ENCODE measurements around the gene RNF38.

The RNF38 gene

GRCh38 chr9:36382484-36382883 lies 17.6 kb downstream of the RNF38 start:
- Histone ChIP-seq H2AFZ (ENCODE audit: low read depth, low read length) (no peak overlapping the region), H3K18ac (ENCODE audit: low read depth in 1 of 2, low read length in 2 of 2) (no peak overlapping the region), H2AK5ac (ENCODE audit: low read length, severe bottlenecking) (no peak overlapping the region), H2BK15ac (ENCODE audit: low read depth, poor library complexity, severe bottlenecking) (no peak overlapping the region), H3K79me1 (replicated peaks; ENCODE audit: low read length, poor library complexity, severe bottlenecking) (peaks cover 11% of the 10 kb centered on the region), H3K27ac (ENCODE audit: low read length, poor library complexity, severe bottlenecking) (no peak overlapping the region), H2BK5ac (ENCODE audit: low read depth, low read length, poor library complexity, severe bottlenecking) (no peak overlapping the region), H3K4ac (ENCODE audit: low read depth in 1 of 2, low read length in 2 of 2) (no peak overlapping the region), H3K4me2 (ENCODE audit: low read length, poor library complexity, severe bottlenecking) (no peak overlapping the region), H3K4me3 (ENCODE audit: insufficient read depth in 1 of 2, low read depth in 1 of 2, low read length in 2 of 2) (no peak overlapping the region), H3K14ac (ENCODE audit: low read length in 2 of 2) (no peak overlapping the region), H3K9me3 (ENCODE audit: control insufficient read depth, low read length) (no peaks in the 10 kb centered on the region), H4K8ac (ENCODE audit: low read length) (no peak overlapping the region), H3K9ac (ENCODE audit: low read length) (peak overlapping the region; percentile 44), H2BK120ac (ENCODE audit: low read depth, low read length) (no peak overlapping the region), H3K4me1 (ENCODE audit: control insufficient read depth, insufficient read depth, low read depth, low read length) (peaks cover 3% of the 10 kb centered on the region), H3K23ac (ENCODE audit: low read length in 2 of 2) (no peak overlapping the region), H2BK12ac (ENCODE audit: low read length in 2 of 2) (no peak overlapping the region), H4K91ac (ENCODE audit: low read length) (no peak overlapping the region), H3K36me3 (ENCODE audit: control insufficient read depth in 1 of 2, insufficient read depth in 2 of 2, low read depth in 1 of 2, low read length in 2 of 2) (peaks cover 7 to 9% of the 10 kb centered on the region in 2 experiments), H3K27me3 (ENCODE audit: control insufficient read depth in 1 of 2, insufficient read depth in 1 of 2, low read length in 2 of 2) (no peaks in the 10 kb centered on the region)
- DNase-seq, result peak; percentile 13

GRCh38 chr9:36364577-36364976 lies 35.5 kb downstream of the RNF38 start:
- Histone ChIP-seq H2BK5ac (ENCODE audit: low read depth, low read length, poor library complexity, severe bottlenecking) (no peak overlapping the region), H3K9ac (ENCODE audit: low read length) (no peak overlapping the region), H3K27me3 (ENCODE audit: control insufficient read depth in 1 of 2, insufficient read depth in 1 of 2, low read length in 2 of 2) (no peaks in the 10 kb centered on the region), H3K27ac (ENCODE audit: low read length, poor library complexity, severe bottlenecking) (no peak overlapping the region), H3K79me1 (replicated peaks; ENCODE audit: low read length, poor library complexity, severe bottlenecking) (peaks cover 27% of the 10 kb centered on the region), H4K8ac (ENCODE audit: low read length) (no peak overlapping the region), H3K9me3 (ENCODE audit: control insufficient read depth, low read length) (no peaks in the 10 kb centered on the region), H3K18ac (ENCODE audit: low read depth in 1 of 2, low read length in 2 of 2) (no peak overlapping the region), H2AFZ (ENCODE audit: low read depth, low read length) (no peak overlapping the region), H3K4me3 (ENCODE audit: insufficient read depth in 1 of 2, low read depth in 1 of 2, low read length in 2 of 2) (no peak overlapping the region), H3K4ac (ENCODE audit: low read depth in 1 of 2, low read length in 2 of 2) (no peak overlapping the region), H3K36me3 (ENCODE audit: control insufficient read depth in 1 of 2, insufficient read depth in 2 of 2, low read depth in 1 of 2, low read length in 2 of 2) (peaks cover 16 to 60% of the 10 kb centered on the region in 2 experiments), H2AK5ac (ENCODE audit: low read length, severe bottlenecking) (no peak overlapping the region), H2BK15ac (ENCODE audit: low read depth, poor library complexity, severe bottlenecking) (no peak overlapping the region), H3K14ac (ENCODE audit: low read length in 2 of 2) (no peak overlapping the region), H3K4me1 (ENCODE audit: control insufficient read depth, insufficient read depth, low read depth, low read length) (no peaks in the 10 kb centered on the region), H4K91ac (ENCODE audit: low read length) (no peak overlapping the region), H2BK120ac (ENCODE audit: low read depth, low read length) (no peak overlapping the region), H3K4me2 (ENCODE audit: low read length, poor library complexity, severe bottlenecking) (no peak overlapping the region), H3K23ac (ENCODE audit: low read length in 2 of 2) (no peak overlapping the region), H2BK12ac (ENCODE audit: low read length in 2 of 2) (no peak overlapping the region)
- 100% methylated on average over 1 of the region's 1 CpG for WGBS
- DNase-seq, result no peak

GRCh38 chr9:36363448-36363847 lies 36.6 kb downstream of the RNF38 start:
- Histone ChIP-seq H2AFZ (ENCODE audit: low read depth, low read length) (no peak overlapping the region), H4K91ac (ENCODE audit: low read length) (no peak overlapping the region), H2AK5ac (ENCODE audit: low read length, severe bottlenecking) (no peak overlapping the region), H4K8ac (ENCODE audit: low read length) (no peak overlapping the region), H3K4ac (ENCODE audit: low read depth in 1 of 2, low read length in 2 of 2) (no peak overlapping the region), H3K23ac (ENCODE audit: low read length in 2 of 2) (no peak overlapping the region), H3K27ac (ENCODE audit: low read length, poor library complexity, severe bottlenecking) (no peak overlapping the region), H3K4me2 (ENCODE audit: low read length, poor library complexity, severe bottlenecking) (no peak overlapping the region), H3K9ac (ENCODE audit: low read length) (no peak overlapping the region), H3K36me3 (ENCODE audit: control insufficient read depth in 1 of 2, insufficient read depth in 2 of 2, low read depth in 1 of 2, low read length in 2 of 2) (peaks cover 12 to 50% of the 10 kb centered on the region in 2 experiments), H3K4me1 (ENCODE audit: control insufficient read depth, insufficient read depth, low read depth, low read length) (no peaks in the 10 kb centered on the region), H3K27me3 (ENCODE audit: control insufficient read depth in 1 of 2, insufficient read depth in 1 of 2, low read length in 2 of 2) (no peaks in the 10 kb centered on the region), H2BK120ac (ENCODE audit: low read depth, low read length) (no peak overlapping the region), H2BK12ac (ENCODE audit: low read length in 2 of 2) (no peak overlapping the region), H2BK5ac (ENCODE audit: low read depth, low read length, poor library complexity, severe bottlenecking) (no peak overlapping the region), H3K14ac (ENCODE audit: low read length in 2 of 2) (no peak overlapping the region), H3K18ac (ENCODE audit: low read depth in 1 of 2, low read length in 2 of 2) (no peak overlapping the region), H3K4me3 (ENCODE audit: insufficient read depth in 1 of 2, low read depth in 1 of 2, low read length in 2 of 2) (no peak overlapping the region), H3K79me1 (replicated peaks; ENCODE audit: low read length, poor library complexity, severe bottlenecking) (peaks cover 25% of the 10 kb centered on the region), H2BK15ac (ENCODE audit: low read depth, poor library complexity, severe bottlenecking) (no peak overlapping the region), H3K9me3 (ENCODE audit: control insufficient read depth, low read length) (no peaks in the 10 kb centered on the region)
- no peak for DNase-seq
- WGBS, result no CpG with 5 or more reads among the region's 3 CpGs

GRCh38 chr9:36358486-36358885 lies 41.6 kb downstream of the RNF38 start:
- Histone ChIP-seq H3K9ac (ENCODE audit: low read length) (no peak overlapping the region), H3K9me3 (ENCODE audit: control insufficient read depth, low read length) (no peaks in the 10 kb centered on the region), H2BK12ac (ENCODE audit: low read length in 2 of 2) (no peak overlapping the region), H3K4me1 (ENCODE audit: control insufficient read depth, insufficient read depth, low read depth, low read length) (no peaks in the 10 kb centered on the region), H3K4me2 (ENCODE audit: low read length, poor library complexity, severe bottlenecking) (no peak overlapping the region), H2AK5ac (ENCODE audit: low read length, severe bottlenecking) (no peak overlapping the region), H3K27me3 (ENCODE audit: control insufficient read depth in 1 of 2, insufficient read depth in 1 of 2, low read length in 2 of 2) (no peaks in the 10 kb centered on the region), H3K79me1 (replicated peaks; ENCODE audit: low read length, poor library complexity, severe bottlenecking) (peaks cover 23% of the 10 kb centered on the region), H3K4ac (ENCODE audit: low read depth in 1 of 2, low read length in 2 of 2) (no peak overlapping the region), H3K36me3 (ENCODE audit: control insufficient read depth in 1 of 2, insufficient read depth in 2 of 2, low read depth in 1 of 2, low read length in 2 of 2) (peaks cover 8 to 58% of the 10 kb centered on the region in 2 experiments), H4K91ac (ENCODE audit: low read length) (no peak overlapping the region), H2AFZ (ENCODE audit: low read depth, low read length) (no peak overlapping the region), H3K23ac (ENCODE audit: low read length in 2 of 2) (no peak overlapping the region), H3K27ac (ENCODE audit: low read length, poor library complexity, severe bottlenecking) (no peak overlapping the region), H3K14ac (ENCODE audit: low read length in 2 of 2) (no peak overlapping the region), H2BK15ac (ENCODE audit: low read depth, poor library complexity, severe bottlenecking) (no peak overlapping the region), H3K4me3 (ENCODE audit: insufficient read depth in 1 of 2, low read depth in 1 of 2, low read length in 2 of 2) (no peak overlapping the region), H3K18ac (ENCODE audit: low read depth in 1 of 2, low read length in 2 of 2) (no peak overlapping the region), H2BK5ac (ENCODE audit: low read depth, low read length, poor library complexity, severe bottlenecking) (no peak overlapping the region), H2BK120ac (ENCODE audit: low read depth, low read length) (no peak overlapping the region), H4K8ac (ENCODE audit: low read length) (no peak overlapping the region)
- no peak for DNase-seq
- WGBS, result 99% methylated on average over 5 of the region's 5 CpGs

Measured in mesenchymal stem cell (in vitro differentiated cells and primary cell).